Measurements from ENCODE around the gene FN3KRP. TPM values are rescaled to one million over a fixed set of nuclear protein-coding genes. Genes with fewer than 3 reads are reported as not detected.

FN3KRP gene
- total RNA-seq, 1 donor from 2014 or later = 10.6 TPM

DNA sequence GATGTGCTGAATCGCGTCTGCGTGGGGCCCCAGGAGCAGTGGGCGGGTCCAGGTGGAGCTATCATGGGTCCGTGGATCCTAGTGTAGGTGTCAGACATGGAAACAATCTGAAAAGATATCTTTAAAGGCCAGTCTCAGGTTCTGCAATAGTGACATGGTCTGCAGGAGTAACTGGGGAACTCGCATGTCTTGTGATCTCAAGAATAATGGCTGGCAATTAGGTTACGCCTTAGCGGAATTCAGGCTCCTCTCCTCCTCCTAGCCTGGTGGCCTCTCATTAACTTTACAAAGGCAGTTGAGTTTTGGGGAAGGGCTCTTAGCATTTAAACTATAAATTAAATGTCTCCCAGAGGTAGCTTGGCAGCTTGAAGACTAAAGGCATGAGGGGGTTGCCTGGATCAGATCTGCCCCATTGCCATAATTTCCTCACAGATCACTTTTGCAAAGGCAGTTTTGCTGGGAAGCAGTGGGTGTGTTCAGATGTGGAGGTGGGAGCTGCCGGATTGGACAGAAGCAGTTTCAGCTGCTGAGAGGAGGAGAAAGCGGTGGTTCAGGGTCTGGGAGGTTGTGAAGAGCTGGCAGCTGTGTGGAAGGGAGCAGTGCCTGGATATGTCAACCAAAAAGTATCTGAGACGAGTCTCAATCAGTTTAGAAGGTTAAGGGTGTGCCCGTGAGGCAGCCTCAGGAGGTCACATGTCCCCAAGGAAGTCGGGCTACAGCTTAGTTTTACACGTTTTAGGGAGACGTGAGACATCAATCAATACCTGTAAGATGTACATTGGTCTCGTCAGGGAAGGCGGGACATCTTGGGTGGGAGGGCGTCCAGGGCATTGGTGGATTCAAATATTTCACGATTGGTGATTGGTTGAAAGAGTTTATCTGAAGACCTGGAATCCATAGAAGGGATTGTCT lies 38.0 kb downstream of the FN3KRP start:
- no peak for DNase-seq (ENCODE audit: extremely low spot score in 2 of 2)
- Histone ChIP-seq H3K27me3 (no peaks in the 10 kb centered on the region), H3K36me3 (no peaks in the 10 kb centered on the region), H3K27ac (no peak overlapping the region), H3K4me3 (no peak overlapping the region), H3K9me3 (no peaks in the 10 kb centered on the region), H3K4me1 (peaks cover 22% of the 10 kb centered on the region)
- intact Hi-C loops (cut with DNase I) = no loop called here
- TF ChIP-seq, protein P1, sequence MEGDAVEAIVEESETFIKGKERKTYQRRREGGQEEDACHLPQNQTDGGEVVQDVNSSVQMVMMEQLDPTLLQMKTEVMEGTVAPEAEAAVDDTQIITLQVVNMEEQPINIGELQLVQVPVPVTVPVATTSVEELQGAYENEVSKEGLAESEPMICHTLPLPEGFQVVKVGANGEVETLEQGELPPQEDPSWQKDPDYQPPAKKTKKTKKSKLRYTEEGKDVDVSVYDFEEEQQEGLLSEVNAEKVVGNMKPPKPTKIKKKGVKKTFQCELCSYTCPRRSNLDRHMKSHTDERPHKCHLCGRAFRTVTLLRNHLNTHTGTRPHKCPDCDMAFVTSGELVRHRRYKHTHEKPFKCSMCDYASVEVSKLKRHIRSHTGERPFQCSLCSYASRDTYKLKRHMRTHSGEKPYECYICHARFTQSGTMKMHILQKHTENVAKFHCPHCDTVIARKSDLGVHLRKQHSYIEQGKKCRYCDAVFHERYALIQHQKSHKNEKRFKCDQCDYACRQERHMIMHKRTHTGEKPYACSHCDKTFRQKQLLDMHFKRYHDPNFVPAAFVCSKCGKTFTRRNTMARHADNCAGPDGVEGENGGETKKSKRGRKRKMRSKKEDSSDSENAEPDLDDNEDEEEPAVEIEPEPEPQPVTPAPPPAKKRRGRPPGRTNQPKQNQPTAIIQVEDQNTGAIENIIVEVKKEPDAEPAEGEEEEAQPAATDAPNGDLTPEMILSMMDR (IDR thresholded peaks at IDR 0.05) = no peak
- TF ChIP-seq POLR2AphosphoS5 (IDR thresholded peaks at IDR 0.05; ENCODE audit: insufficient read depth in 1 of 2, low read depth in 1 of 2) (peak in 1 of 2 donors; percentile 21), POLR2A (IDR thresholded peaks at IDR 0.05) (no peak)

DNA sequence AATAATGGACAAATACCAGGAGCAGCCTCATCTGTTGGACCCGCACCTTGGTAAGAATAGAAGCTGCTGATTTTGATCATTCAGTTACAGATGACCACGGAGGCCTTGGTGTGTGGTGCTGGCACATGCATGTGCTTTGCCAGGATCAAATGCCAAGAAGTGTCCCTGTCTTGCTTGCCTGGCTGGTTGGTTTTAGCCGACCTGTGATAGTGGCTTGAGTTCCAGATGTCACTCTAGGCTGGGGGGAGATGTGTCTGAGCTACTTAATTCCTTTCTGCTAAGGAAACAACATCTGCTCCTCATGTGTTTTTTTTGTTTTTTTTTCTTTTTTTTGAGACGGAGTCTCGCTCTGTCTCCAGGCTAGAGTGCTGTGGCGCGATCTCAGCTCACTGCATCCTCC lies 39.7 kb downstream of the FN3KRP start:
- Histone ChIP-seq H3K4me1 (peaks cover 22% of the 10 kb centered on the region), H3K27me3 (no peaks in the 10 kb centered on the region), H3K4me3 (no peak overlapping the region), H3K9me3 (no peaks in the 10 kb centered on the region), H3K36me3 (no peaks in the 10 kb centered on the region), H3K27ac (no peak overlapping the region)
- DNase-seq (ENCODE audit: extremely low spot score in 2 of 2) = no peak
- TF ChIP-seq POLR2A (IDR thresholded peaks at IDR 0.05) = no peak
- intact Hi-C loops (cut with DNase I) = no loop called here

DNA sequence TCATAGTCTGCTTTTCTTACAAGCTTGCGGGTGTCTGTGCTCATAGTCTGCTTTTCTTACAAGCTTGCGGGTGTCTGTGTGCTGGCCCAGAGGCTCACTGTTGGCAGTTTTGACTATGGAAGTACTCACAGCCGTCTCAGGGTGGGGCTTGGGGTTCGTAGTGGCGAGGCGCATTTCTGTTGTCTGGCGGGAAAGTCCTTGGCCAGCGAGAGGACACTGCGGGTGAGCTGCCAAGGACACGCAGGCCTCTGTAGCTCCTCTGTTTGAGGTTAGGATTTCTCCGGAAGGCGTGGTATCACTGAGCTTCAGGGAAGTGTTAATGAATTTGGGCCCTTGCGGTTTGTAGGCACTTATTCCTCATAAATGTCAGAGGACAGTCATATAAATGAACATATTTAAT lies 48.9 kb downstream of the FN3KRP start:
- TF ChIP-seq, protein P1 (IDR thresholded peaks at IDR 0.05) = no peak
- TF ChIP-seq POLR2A (IDR thresholded peaks at IDR 0.05) = no peak

DNA sequence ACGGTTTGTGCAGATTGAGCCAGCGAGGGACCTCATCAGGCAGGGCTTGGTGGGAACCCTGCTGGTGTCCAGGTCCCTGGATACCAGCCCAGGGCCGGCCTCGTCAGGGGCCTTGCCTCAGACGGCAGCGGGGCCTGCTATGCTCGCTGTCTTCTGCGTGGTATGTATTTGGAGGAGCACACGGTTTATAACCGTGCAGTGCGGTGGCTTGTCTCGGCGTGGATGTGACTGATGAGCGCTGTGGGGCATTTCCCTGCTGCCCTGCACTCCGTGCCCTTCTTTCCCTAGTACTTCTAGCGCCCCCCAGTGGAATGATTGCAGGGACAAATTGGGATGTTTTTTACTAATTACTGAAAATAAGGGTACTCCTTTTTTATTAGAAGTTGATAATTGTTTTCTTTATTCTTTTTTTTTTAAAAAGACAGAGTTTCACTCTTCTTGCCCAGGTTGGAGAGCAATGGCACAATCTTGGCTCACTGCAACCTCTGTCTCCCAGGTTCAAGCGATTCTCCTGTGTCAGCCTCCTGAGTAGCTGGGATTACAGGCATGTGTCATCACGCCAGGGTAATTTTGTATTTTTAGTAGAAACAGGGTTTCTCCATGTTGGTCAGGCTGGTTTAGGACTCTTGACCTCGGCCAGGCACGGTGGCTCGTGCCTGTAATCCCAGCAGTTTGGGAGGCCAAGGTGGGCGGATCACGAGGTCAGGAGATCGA lies 50.7 kb downstream of the FN3KRP start:
- Histone ChIP-seq H3K27me3 (no peaks in the 10 kb centered on the region), H3K4me3 (no peak overlapping the region), H3K36me3 (peaks cover 0 to 26% of the 10 kb centered on the region in 2 donors), H3K4me1 (no peaks in the 10 kb centered on the region), H3K27ac (no peak overlapping the region), H3K9me3 (no peaks in the 10 kb centered on the region)
- no peak for DNase-seq (ENCODE audit: extremely low spot score in 2 of 2)
- TF ChIP-seq POLR2AphosphoS5 (IDR thresholded peaks at IDR 0.05; ENCODE audit: insufficient read depth in 1 of 2, low read depth in 1 of 2) = no peak
- TF ChIP-seq, protein P1 (IDR thresholded peaks at IDR 0.05) = no peak
- TF ChIP-seq POLR2A (IDR thresholded peaks at IDR 0.05) = no peak
- intact Hi-C loops (cut with DNase I) = no loop called here

More for the DNA sequence above, 48.9 kb downstream of the FN3KRP start:
- peaks cover 0 to 26% of the 10 kb centered on the region in 2 donors for H3K36me3 ChIP-seq
- H3K9me3 ChIP-seq = no peaks in the 10 kb centered on the region
- no peaks in the 10 kb centered on the region for H3K4me1 ChIP-seq
- H3K27me3 ChIP-seq = no peaks in the 10 kb centered on the region
- no peak overlapping the region for H3K27ac ChIP-seq
- no peak overlapping the region for H3K4me3 ChIP-seq
- no peak for DNase-seq (ENCODE audit: extremely low spot score in 2 of 2)
- intact Hi-C loops (cut with DNase I) = no loop called here

DNA sequence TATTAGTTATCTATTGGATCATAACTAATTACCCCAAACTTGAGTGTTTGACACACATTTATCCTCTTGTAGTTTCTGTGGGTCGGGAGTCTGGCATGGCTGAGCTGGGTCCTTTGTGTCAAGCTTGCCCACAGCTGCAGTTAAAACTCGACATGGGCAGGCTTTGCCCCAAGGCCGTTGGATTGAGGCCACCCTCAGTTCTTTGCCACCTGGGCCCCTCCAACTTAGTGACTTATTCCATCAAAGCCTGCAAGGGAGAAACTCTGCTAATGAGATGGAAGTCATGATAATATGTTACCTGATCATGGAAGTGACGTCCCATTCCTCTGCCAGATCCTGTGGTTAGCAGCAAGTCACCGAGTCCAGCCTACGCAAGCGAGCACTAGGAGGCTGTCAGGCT lies 52.5 kb downstream of the FN3KRP start:
- Histone ChIP-seq H3K4me1 (no peaks in the 10 kb centered on the region), H3K27me3 (no peaks in the 10 kb centered on the region), H3K9me3 (no peaks in the 10 kb centered on the region), H3K27ac (no peak overlapping the region), H3K36me3 (peaks cover 0 to 26% of the 10 kb centered on the region in 2 donors), H3K4me3 (no peak overlapping the region)
- TF ChIP-seq, protein P1 (IDR thresholded peaks at IDR 0.05) = no peak
- TF ChIP-seq POLR2A (IDR thresholded peaks at IDR 0.05) (no peak), POLR2AphosphoS5 (IDR thresholded peaks at IDR 0.05; ENCODE audit: insufficient read depth in 1 of 2, low read depth in 1 of 2) (no peak)
- intact Hi-C loops (cut with DNase I) = no loop called here
- DNase-seq (ENCODE audit: extremely low spot score in 2 of 2) = no peak
